DND-41 (cell line): ENCODE results near the gene OR13A1.
"Not testable (repeated sequence)": the region's sequence is repeated elsewhere in the genome, so short reads cannot be mapped to it uniquely, and the experiment has no call there.

Source experiments
- EZH2 ChIP-seq: IDR thresholded peaks from 3 replicates; pipeline ENCODE4 v1.6.1; 2012; ENCODE audit warnings: borderline replicate concordance, low read depth, mild to moderate bottlenecking, moderate library complexity, low read length, inconsistent platforms; ENCODE audit not compliant: severe bottlenecking
- TF ChIP-seq, protein P1 (sequence below): IDR thresholded peaks from 2 replicates; pipeline ENCODE4 v1.5.1; 2012; ENCODE audit warnings: borderline replicate concordance, low read length, moderate library complexity, mild to moderate bottlenecking; ENCODE audit not compliant: poor library complexity, severe bottlenecking; ENCODE audit errors: extremely low read depth

DNA sequence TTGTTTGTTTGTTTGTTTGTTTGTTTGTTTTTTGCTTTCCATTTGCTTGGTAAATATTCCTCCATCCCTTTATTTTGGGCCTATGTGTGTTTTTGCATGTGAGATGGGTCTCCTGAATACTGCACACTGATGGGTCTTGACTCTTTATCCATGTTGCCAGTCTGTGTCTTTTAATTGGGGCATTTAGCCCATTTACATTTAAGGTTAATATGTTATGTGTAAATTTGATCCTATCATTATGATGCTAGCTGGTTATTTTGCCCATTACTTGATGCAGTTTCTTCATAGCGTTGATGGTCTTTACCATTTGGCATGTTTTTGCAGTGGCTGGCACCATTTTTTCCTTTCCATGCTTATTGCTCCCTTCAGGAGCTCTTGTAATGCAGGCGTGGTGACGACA lies 16.4 kb upstream of the OR13A1 start:
- TF ChIP-seq, protein P1, sequence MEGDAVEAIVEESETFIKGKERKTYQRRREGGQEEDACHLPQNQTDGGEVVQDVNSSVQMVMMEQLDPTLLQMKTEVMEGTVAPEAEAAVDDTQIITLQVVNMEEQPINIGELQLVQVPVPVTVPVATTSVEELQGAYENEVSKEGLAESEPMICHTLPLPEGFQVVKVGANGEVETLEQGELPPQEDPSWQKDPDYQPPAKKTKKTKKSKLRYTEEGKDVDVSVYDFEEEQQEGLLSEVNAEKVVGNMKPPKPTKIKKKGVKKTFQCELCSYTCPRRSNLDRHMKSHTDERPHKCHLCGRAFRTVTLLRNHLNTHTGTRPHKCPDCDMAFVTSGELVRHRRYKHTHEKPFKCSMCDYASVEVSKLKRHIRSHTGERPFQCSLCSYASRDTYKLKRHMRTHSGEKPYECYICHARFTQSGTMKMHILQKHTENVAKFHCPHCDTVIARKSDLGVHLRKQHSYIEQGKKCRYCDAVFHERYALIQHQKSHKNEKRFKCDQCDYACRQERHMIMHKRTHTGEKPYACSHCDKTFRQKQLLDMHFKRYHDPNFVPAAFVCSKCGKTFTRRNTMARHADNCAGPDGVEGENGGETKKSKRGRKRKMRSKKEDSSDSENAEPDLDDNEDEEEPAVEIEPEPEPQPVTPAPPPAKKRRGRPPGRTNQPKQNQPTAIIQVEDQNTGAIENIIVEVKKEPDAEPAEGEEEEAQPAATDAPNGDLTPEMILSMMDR = not testable (repeated sequence)
- TF ChIP-seq EZH2 = not testable (repeated sequence)
